ENCODE data around the gene IRAK2.

IRAK2 gene

DNA sequence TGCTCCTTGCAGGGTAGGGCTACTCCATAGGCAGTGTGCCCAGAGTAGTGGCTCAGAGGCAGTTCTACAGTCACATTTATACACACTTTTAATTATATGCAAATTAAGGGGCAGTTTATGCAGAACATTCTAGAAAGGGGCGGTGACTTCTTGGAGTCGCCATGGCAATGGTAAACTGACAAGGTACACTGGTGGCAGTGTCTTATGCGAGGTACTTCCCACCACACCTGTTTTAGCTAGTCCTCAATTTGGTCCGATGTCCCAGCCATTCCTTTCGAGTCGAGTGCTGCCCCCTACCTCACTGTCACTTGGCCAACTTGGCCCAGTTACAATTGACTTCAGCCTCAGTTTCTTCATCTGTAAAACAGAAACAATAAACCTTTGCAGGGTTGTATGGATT, 3.8 kb upstream of the IRAK2 start:
- no peak for TF ChIP-seq CTCF (IDR thresholded peaks at IDR 0.05; ENCODE audit: low read depth, low read length)
- no peak overlapping the region for H3K4me3 ChIP-seq (ENCODE audit: low read depth, low read length)

DNA sequence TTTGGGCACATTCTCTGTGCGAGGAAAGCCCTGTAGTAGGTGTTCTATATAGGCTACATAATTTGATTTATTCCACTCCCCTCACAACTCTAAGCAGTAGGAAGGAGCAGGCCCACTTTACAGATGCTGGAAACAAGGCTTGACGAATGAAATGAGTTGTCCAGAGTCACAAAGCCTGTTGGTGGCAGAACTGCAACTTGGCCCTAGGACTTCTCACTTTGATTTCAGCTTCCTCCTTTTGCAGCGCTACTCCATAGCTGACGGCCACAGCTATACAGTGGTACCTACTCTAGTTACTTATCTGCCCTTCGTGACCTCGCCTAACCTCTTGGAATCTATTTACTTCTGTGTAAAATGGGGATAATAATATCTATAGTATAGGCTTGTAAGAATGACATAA, 2.5 kb upstream of the IRAK2 start:
- no peak for TF ChIP-seq CTCF (IDR thresholded peaks at IDR 0.05; ENCODE audit: low read depth, low read length)

DNA sequence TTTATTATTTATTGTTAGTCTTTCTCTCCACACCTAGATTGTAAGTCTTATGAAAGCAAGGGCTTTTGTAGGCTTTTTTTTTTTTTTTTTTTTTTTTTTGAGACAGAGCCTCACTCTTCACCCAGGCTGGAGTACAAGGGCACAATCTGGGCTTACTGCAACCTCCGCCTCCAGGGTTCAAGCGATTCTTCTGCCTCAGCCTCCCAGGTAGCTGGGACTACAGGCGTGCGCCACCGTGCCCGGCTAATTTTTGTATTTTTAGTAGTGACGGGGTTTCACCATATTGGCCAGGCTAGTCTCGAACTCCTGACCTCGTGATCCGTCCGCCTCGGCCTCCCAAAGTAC, 546 bp upstream of the IRAK2 start:
- H3K4me3 ChIP-seq (ENCODE audit: low read depth, low read length) = peak overlapping the region; percentile 83

More for the DNA sequence above, 2.5 kb upstream of the IRAK2 start:
- H3K4me3 ChIP-seq (ENCODE audit: low read depth, low read length) = no peak overlapping the region

DNA sequence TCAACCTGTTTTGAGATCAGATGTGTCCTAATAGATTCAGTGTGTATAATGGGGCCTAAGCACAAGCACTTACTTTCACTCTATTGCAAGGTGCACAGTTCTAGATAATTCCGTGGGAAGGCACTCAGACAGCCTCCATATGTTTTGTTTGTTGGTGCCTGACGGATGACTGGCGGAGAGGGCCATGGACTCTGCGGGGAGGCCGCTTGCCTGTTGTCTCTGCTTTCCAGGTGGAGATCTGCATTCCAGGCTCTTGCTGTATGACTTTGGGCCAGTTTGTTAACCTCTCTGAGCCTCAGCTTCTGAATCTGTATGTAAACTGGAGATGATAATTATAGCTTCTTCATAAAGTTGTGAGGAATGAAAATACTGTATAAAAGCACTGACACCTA, 1.5 kb downstream of the IRAK2 start:
- no peak for TF ChIP-seq CTCF (IDR thresholded peaks at IDR 0.05; ENCODE audit: low read depth, low read length)
- H3K4me3 ChIP-seq (ENCODE audit: low read depth, low read length) = no peak overlapping the region

DNA sequence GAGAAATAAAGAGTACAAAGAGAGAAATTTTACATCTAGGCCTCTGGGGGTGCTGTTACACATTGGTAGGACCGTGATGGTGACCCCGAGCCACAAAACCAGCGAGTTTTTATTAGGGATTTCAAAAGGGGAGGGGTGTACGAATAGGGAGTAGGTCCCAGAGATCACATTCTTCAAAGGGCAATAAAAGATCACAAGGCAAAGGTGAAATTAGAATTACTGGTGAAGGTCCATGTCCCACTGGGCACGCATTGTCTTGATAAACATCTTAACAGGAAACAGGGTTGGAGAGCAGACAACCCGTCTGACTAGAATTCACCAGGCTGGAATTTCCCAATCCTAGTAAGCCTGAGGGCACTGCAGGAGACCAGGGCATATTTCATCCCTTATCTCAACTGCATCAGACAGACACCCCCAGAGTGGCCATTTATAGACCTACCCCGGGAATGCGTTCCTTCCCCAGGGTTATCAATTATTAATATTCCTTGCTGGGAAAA, 4.3 kb downstream of the IRAK2 start:
- TF ChIP-seq CTCF (IDR thresholded peaks at IDR 0.05; ENCODE audit: low read depth, low read length) = no peak
- H3K4me3 ChIP-seq (ENCODE audit: low read depth, low read length) = no peak overlapping the region

- TF ChIP-seq CTCF (IDR thresholded peaks at IDR 0.05; ENCODE audit: low read depth, low read length) = no peak
Observed at GRCh38 chr3:10170915-10171478, 6.3 kb downstream of the IRAK2 start.

DNA sequence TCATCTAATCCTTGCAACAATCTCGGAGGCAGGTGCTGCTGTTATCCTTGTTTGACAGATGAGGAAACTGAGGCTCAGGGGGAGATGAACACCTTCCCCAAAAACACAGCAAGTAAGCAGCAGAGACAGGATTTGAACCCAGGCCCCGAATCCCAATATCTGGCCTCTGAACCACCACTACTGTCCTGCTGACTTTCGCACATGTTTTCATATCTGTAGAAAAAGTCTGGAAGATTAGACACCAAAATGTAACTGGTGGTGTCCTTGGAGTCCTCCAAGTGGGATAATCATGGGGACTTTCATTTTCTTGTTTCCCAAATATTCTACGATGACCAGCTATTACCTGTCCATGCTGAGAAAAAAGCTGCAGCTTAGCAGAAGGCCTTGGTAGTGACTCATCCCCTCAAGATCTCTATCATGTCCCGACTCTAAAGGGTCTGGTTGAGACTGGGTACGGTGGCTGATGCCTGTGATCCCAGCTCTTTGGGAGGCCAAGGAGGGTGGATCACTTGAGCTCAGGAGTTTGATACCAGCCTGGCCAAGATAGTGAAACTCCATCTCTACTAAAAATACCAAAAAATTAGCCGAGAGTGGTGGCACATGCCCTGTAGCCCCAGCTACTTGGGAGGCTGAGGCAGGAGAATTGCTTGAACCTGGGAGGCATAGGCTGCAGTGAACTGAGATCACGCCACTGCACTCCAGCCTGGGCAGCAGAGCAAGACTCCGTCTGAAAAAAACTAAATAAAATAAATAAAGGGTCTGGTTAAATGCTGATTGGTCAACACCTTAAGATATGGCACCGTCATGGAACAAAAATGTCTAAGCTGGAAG, 8.6 kb downstream of the IRAK2 start:
- peak overlapping the region; percentile 18 for H3K4me3 ChIP-seq (ENCODE audit: low read depth, low read length)
- no peak for TF ChIP-seq CTCF (IDR thresholded peaks at IDR 0.05; ENCODE audit: low read depth, low read length)

More at GRCh38 chr3:10170915-10171478, 6.3 kb downstream of the IRAK2 start:
- no peak overlapping the region for H3K4me3 ChIP-seq (ENCODE audit: low read depth, low read length)
